Stimulated activated CD4-positive, alpha-beta T cell treated with anti-CD3 and anti-CD28 coated beads, Interleukin-1b, Interleukin-23, amount 100 ng/mL, for 24 hours (primary cell): Measurements from ENCODE around the gene ZNF8.
"Not testable (repeated sequence)": the region's sequence is repeated elsewhere in the genome, so short reads cannot be mapped to it uniquely, and the experiment has no call there.

Experiments used
- DNase-seq, 4 experiments: peaks; one replicate each; pipeline ENCODE4 v3.0.0-alpha.2; 2020; ENCODE audit warnings: low read depth in 4 of 4, low spot score in 1 of 4

Gene ZNF8

GRCh38 chr19:58294743-58295374 is 16.1 kb downstream of the ZNF8 start:
- no peak for DNase-seq

- DNase-seq, result no peak
These were observed 17.3 kb downstream of the ZNF8 start for GRCh38 chr19:58296104-58296503.

- no peak for DNase-seq
These were observed 21.9 kb downstream of the ZNF8 start for GRCh38 chr19:58300620-58301019.

DNA sequence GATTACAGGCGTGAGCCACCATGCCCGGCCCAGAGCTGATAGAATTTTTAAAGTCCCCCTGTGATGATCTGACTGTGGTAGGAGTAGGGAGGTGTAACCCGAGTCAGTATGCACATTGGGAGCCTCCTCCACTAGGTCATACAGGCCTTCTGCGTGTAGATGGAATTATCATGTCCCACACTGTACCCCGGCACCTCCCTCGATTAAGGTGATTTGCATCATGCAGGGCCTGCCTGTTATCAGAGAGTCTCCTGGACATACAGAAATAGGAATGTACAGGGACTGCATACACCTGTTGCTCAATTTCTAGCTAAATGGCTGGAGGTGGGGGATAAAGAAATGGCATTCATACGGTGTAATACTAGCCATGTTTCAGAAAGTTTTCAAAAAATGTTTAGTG is 25.5 kb downstream of the ZNF8 start:
- DNase-seq, result no peak

DNA sequence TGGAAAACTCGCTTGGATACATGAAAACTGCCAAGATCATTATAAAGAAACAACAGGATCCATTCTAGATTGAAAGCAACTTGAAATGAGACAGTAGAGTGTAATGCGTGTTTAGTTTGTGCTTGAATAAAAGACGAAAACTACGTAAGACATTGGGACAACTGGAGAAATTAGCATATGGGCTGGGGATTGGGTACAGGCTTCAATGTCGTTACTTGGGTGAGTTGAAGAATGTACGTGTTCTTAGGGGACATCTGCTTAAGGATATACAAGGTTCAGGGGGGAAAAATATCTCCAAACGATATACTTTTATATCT is 26.0 kb downstream of the ZNF8 start:
- no peak for DNase-seq

DNA sequence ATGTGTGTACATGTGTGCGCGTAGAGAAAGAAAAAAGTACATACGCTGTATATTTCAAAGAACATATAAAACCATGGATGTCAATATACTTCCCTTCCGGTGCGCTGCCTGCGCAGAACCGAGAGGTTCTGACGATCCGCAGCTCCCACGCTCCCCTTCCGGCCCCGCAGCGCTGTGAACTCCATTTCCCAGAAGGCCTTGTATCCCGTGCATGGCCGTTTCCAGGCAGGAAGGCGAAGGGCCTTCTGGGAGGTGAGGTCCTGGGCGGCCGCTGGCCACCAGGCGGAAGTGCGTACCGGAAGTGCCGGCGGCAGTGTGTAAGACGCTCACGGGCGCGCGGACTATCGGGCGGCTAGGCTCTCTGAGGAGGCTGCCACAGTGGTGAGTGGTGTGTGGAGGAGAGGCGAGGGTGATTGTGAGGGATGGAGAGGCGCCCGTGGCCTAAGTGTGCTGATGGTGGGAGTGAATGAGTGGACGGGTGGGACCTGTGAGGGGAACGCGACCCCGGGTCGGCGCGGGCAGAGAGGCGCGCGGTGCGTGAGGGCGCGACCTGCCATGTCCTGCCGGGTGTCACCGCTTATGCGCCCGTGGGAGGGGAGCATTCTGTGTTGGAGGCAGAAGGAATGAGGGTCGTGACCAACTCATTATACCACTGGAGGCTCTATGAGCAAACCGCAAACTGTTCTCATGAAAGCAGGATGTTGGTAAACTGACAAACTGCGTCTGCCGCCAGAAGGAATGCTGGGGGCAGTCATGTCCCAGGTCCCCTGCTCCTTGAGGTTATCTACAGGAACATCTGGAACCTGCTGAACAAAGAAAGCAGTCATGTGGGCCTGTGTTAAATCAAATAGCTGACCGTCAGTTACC is 26.5 kb downstream of the ZNF8 start, which contains the start of gene ERVK3-1:
Gene ERVK3-1, plus strand, starts transcription at position 313 of the 867 bp plus-strand sequence. CDS start 6,792 bp downstream, outside the sequence.
- DNase-seq, result peak; percentile 76 to 91 (median 86)

- DNase-seq, result no peak
These were observed 27.2 kb downstream of the ZNF8 start for GRCh38 chr19:58305932-58306323.

DNA sequence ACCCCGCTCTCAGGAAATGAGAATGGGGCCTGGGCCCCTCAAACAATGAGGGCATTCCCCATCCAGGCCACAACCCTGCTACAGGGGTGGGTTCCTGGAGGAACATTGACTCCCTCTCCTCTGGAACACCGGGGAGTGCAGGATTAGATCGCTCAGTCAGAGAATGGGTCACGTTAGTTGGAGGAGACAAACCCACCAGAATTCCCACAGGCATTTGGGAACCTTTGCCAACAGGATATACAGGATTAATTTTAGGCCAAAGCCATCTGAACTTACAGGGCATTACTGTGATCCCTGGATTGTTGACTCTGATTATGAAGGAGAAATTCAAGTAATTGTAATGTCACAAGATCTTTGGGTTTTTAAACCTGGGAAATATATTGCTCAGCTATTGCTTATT is 29.0 kb downstream of the ZNF8 start:
- DNase-seq, result no peak

DNA sequence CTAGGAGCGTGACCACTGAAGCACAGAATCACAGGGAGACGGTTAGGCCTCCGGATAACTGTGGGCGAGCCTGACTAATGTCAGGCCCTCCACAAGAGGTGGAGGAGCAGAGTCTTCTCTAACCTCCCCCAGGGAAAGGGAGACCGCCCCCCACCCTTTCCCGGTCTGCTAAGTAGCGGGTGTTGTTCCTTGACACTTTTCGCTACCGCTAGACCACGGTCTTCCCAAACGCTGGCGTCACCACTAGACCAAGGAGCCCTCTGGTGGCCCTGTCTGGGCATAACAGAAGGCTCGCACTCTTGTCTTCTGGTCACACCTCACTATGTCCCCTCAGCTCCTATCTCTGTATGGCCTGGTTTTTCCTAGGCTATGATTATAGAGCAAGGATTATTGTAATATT is 31.9 kb downstream of the ZNF8 start:
- DNase-seq, result not testable (repeated sequence)

- no peak for DNase-seq
These were observed 32.6 kb downstream of the ZNF8 start for GRCh38 chr19:58311345-58311865.

DNA sequence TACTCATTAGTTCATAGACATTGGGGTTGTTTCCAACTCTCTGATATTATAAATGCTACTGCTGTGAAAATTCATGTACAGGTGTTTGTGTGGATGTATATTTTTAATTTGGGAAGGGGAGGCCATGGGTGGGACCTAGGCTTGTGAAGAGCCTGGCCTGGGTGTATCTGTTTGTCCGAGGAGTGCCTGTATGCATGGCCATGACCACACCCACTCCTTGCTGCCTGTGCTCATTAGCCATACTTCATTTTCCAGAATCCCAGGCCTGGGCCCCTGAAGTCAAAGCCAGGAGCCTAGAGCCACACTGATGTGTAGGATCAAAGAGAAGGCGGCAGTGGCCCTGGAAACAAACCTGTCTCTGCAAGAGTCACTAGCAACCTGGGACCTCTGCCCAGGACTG is 36.8 kb downstream of the ZNF8 start:
- DNase-seq, result no peak

DNA sequence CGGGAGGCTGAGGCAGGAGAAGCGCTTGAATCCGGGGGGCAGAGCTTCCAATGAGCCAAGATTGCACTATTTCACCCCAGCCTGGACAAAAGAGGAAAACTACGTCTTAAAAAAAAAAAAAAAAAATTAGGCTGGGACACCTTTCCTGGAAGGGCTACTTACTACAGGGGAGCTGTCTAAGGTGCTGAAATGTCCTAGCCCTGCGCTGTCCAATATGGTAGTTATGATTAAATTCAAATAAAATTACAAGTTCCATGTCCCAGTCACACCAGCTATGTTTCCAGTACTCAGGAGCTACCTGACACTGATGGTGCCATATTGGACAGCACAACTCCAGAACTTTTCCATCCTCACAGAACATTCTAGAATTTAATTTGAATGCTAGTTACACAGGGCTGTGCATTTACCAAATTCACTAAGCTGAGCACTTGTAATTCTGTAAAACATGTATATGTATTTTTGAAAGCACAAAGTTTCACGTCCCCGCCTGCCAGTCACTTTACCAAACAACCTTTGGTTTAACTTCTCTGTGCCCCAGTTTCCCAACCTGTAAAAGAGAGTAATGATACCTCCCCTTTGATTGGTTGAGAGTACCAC is 38.8 kb downstream of the ZNF8 start:
- DNase-seq, result no peak

DNA sequence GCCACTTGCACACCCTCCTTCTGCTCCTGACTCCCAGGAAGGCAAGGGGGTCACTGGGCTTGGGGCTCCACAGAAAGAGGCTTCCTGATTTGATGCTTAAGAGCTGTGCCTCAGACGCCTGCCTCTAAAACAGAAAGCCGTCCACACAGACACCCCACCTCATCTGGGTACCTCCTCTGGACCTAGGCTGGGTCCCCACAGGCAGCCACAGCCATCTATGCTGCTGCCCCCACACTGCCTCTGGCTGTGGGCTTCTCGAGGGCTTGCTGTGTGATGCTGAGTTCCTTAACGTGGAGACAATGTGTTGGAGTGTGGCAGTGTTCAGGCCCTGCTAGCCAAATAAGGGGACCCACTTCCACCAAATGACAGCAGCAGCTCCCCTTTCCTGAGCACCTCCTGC is 39.5 kb downstream of the ZNF8 start:
- no peak for DNase-seq

DNA sequence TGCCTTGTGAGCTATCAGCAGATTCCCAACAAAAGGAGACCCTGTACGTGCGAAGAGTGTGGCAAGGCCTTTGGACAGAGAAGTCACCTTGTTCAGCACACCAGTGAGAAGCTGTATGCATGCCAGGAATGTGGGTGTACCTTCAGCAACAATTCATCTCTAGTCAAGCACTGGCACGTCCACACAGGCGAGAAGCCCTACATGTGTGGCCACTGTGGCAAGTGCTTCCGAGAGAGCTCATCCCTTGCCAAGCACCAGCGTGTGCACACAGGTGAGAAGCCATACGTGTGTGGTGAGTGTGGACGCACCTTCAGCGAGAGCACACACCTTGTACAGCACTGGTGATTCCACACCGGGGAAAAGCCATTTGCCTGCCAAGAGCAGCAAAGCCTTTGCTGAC is 40.5 kb downstream of the ZNF8 start:
- DNase-seq, result no peak

DNA sequence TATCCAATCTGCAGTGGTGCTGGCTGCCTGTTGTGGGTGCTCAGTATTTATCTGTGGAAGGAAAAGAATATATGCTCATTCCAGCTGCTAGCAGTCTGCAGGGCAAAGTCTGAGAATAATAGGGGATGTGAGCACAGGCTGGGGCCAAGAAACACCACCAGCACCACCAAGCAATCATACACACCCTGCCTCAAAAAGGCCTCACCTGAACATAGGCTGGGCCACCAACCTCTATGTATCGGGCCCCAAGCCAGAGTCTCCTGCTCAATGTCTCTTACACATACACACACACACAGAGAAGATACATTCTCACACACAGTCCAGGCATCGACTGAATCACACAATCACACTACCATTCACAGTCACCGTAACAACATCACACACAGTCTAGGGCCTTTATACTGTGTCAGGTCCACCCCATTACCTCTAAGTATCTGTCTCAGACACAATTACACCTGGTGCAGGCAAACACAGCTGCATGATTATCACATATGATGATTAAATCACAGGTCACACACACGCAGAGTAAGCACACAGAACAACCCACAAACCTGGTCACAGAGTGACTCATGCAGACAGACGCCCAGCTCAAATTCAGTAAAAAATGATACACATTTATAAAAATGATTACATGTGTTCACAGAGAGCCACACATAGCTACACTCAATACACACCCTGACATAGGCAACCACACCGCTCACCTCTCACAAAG is 46.7 kb downstream of the ZNF8 start:
- DNase-seq, result no peak

DNA sequence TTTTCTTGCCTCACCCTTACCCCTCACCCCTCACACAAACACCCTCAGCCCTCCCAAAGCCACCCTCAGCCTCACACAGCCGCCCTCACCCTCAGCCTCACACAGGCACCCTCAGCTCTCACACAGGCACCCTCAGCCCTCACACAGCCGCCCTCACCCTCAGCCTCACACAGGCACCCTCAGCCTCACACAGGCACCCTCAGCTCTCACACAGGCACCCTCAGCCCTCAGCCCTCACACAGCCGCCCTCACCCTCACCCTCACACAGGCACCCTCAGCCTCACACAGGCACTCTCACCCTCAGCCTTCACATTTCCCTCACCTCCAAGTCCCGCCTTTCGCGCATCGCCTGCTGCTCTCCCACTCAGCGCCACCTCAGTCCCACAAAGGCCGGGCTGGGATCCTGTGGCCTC is 47.8 kb downstream of the ZNF8 start:
- DNase-seq, result no peak

DNA sequence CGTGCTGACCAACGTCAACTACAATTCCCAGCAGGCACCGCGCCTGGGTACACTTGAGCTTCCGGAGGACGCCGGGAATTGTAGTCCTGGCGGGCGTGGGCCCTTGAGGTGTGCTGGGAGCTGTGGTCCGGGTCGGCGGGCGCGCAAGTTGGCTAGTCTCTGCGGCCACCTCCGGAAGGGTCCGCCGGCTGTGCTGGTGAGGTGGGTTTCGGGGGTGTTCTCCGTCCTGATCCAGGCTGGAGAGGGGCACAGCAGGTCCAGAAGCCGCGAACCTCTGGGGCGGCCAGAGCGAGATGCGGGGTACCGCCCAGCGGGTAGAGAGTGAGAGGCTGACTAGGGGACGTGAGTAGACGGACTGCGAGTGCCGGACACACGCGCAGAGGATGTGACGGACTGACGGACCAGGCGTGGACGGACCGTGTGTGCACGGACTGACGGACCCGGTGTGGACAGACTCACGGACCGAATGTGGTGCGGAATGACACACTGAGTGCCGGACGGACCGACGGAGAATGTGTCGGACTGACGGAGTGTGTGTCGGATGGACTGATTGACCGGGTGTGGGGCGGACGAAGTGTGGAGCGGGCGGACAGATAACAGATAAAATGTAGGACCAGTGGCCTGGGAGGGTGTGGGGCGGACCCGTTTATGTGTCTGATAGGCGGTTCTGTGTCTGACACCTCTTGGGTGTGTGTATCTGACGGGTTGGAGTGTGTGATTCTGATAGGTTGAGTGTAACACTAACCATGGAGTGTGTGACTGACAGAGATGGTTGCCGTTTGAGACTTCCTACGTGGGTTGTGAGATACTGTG is 48.4 kb downstream of the ZNF8 start, which contains the start of gene ZSCAN22:
Gene ZSCAN22, plus strand, starts transcription at position 81 of the 813 bp plus-strand sequence. CDS start 7,809 bp downstream, outside the sequence.
- DNase-seq, result peak; percentile 70 to 89 (median 78)

DNA sequence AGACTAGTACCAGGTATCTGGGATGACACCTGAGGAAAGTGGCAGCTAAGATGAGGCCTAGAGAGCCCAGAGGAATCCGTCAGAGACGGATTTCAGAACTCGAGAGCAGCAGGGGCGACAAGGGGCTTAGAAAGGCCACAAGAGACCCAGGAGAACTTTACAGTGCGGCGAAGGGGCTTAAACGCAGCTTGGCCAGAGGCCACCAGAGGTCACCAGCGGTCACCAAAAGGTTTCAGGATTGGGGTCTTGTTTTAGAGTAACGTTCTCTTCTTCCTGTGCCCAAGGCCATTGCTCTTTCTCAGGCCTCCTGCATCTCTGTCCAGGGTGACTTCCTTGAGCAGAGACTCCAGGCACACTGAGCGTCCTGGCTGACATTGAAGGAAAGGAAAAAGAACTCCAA is 50.2 kb downstream of the ZNF8 start:
- DNase-seq, result no peak

DNA sequence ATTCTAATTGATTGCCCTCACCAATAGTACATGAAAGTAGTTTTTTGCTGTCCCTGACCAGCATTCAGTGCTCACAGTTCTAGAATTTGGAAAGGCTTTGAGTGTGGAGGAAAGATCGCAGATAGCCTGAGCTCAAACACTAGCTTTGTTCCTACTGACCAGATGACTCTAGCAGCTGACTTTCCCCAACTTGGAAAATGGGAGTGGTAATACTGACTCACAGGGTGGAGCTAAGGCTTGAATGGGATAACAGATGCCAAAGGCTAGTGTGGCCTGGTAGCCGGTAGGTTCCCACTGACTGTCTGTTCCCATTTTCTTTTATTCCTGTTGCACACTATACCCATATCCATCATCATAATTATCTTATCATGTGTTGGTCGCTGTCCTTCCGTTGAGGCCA is 51.7 kb downstream of the ZNF8 start:
- no peak for DNase-seq

DNA sequence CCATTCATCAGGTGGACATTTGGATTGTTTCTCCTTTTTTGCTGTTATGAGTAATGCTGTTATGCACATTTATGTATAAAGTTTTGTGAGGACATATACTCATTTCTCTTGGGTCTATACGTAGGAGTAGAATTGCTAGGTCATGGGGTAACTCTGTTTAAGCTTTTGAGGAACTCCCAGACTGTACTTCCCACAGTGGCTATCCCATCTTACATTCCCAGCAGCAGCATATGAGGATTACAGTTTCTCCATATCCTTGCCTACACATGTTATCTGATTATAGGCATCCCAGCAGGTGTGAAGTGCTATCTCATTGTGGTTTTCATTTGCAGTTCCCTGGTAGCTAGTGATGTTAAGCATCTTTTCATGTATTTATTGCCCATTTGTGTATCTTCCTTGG is 53.9 kb downstream of the ZNF8 start:
- no peak for DNase-seq
